HepG2 (cell line): ENCODE measurements around the gene ARMC10. TPM values are rescaled to one million over a fixed set of nuclear protein-coding genes. Genes with fewer than 3 reads are reported as not detected.

ENCODE experiments used
- EP300 ChIP-seq, 3 experiments: sonication (generic) in 1 of 3; formaldehyde crosslinking in 1 of 3; IDR thresholded peaks; 2 replicates each; pipeline versions ENCODE4 v1.5.1 to v1.6.1; 2011 to 2020; ENCODE audit warnings: low read depth in 2 of 3, low read length in 2 of 3, borderline replicate concordance in 1 of 3, improper control_type of control experiment in 1 of 3, mild to moderate bottlenecking in 1 of 3, missing genetic modification reagents in 1 of 3, moderate library complexity in 1 of 3
- HMG20B ChIP-seq: conservative IDR thresholded peaks from 2 replicates; pipeline ENCODE4 v1.6.1; 2016; ENCODE audit warnings: missing genetic modification reagents, missing compliant biosample characterization
- HNF4A ChIP-seq: sonication (generic); formaldehyde crosslinking; IDR thresholded peaks from 2 replicates; pipeline ENCODE4 v1.4.0; 2020; ENCODE audit warnings: missing genetic modification reagents
- KDM5A ChIP-seq: fragments of 200-600 bp; sonication (generic); IDR thresholded peaks from 2 replicates; pipeline ENCODE4 v1.7.0; 2018; ENCODE audit warnings: antibody characterized with exemption, mild to moderate bottlenecking, low read length, borderline replicate concordance
- MAFF ChIP-seq: IDR thresholded peaks from 2 replicates; pipeline ENCODE4 v1.6.1; 2011; ENCODE audit warnings: low read depth, low read length, improper control_type of control experiment
- MAFK ChIP-seq, 2 experiments: IDR thresholded peaks in 1 of 2; conservative IDR thresholded peaks in 1 of 2; 2 replicates each; pipeline ENCODE4 v1.6.1; 2011; ENCODE audit warnings: improper control_type of control experiment in 2 of 2, low read length in 2 of 2
- NCOR1 ChIP-seq: fragments of 200-600 bp; sonication (generic); IDR thresholded peaks from 2 replicates; pipeline ENCODE4 v1.7.0; 2017; ENCODE audit warnings: antibody characterized with exemption, low read length, borderline replicate concordance
- ZBTB33 ChIP-seq: sonication (generic); formaldehyde crosslinking; IDR thresholded peaks from 2 replicates; pipeline ENCODE4 v1.4.0; 2020; ENCODE audit warnings: missing genetic modification reagents
- ZMYM4 ChIP-seq: sonication (generic); formaldehyde crosslinking; IDR thresholded peaks from 2 replicates; pipeline ENCODE4 v1.8.1; 2023; ENCODE audit warnings: mild to moderate bottlenecking, missing genetic modification reagents
- ZNF296 ChIP-seq: sonication (generic); formaldehyde crosslinking; conservative IDR thresholded peaks from 2 replicates; pipeline ENCODE4 v1.5.0; 2020; ENCODE audit warnings: mild to moderate bottlenecking, missing genetic modification reagents
- ZNF329 ChIP-seq: sonication (generic); formaldehyde crosslinking; IDR thresholded peaks from 2 replicates; pipeline ENCODE4 v1.9.0; 2021; ENCODE audit warnings: low read depth, mild to moderate bottlenecking, missing genetic modification reagents
- ZNF530 ChIP-seq: sonication (generic); formaldehyde crosslinking; IDR thresholded peaks from 2 replicates; pipeline ENCODE4 v1.5.0; 2020; ENCODE audit warnings: low read depth, mild to moderate bottlenecking, missing genetic modification reagents
- ZNF740 ChIP-seq: sonication (generic); formaldehyde crosslinking; IDR thresholded peaks from 2 replicates; pipeline ENCODE4 v1.4.0; 2020; ENCODE audit warnings: missing genetic modification reagents
- polyA plus RNA-seq, 8 experiments: library from polyadenylated mRNA; depleted of rRNA in 3 of 8; stranded (reverse) in 7 of 8; unstranded in 1 of 8; fragments of >200 nt; fragmentation: Illumina TruSeq in 4 of 8; extraction: Trizol in 4 of 8; gene quantifications; 2 replicates each; pipeline versions ENCODE4 v1.2.1 to v1.2.3, GENCODE V29; 2011 to 2016; ENCODE audit warnings: low read depth in 4 of 8, missing spikeins in 1 of 8, mixed read lengths in 1 of 8; ENCODE audit not compliant: insufficient read depth in 1 of 8
- total RNA-seq, 5 experiments: library from RNA; depleted of rRNA; stranded (reverse); fragments of >200 nt; fragmentation: Illumina TruSeq; extraction: Trizol; gene quantifications; 2 replicates each; pipeline ENCODE4 v1.2.3, GENCODE V29; 2016; ENCODE audit warnings: low read depth in 1 of 5
- TF ChIP-seq, protein P1 (sequence below): sonication (generic); formaldehyde crosslinking; conservative IDR thresholded peaks from 2 replicates; pipeline ENCODE4 v1.4.0; 2020; ENCODE audit warnings: mild to moderate bottlenecking, missing genetic modification reagents, moderate library complexity
- TF ChIP-seq, protein P2 (sequence below): sonication (generic); formaldehyde crosslinking; IDR thresholded peaks from 2 replicates; pipeline ENCODE4 v1.4.0; 2020; ENCODE audit warnings: missing genetic modification reagents
- TF ChIP-seq, protein P3 (sequence below): sonication (generic); formaldehyde crosslinking; IDR thresholded peaks from 2 replicates; pipeline ENCODE4 v1.5.0; 2020; ENCODE audit warnings: mild to moderate bottlenecking, low read depth, missing genetic modification reagents, borderline replicate concordance

Gene ARMC10
- total and polyA plus RNA-seq, 2 of the 13 experiments (the other 11 are each of a cell fraction or from before 2014, with no cell fraction given), result 11.3 to 23.7 TPM

DNA sequence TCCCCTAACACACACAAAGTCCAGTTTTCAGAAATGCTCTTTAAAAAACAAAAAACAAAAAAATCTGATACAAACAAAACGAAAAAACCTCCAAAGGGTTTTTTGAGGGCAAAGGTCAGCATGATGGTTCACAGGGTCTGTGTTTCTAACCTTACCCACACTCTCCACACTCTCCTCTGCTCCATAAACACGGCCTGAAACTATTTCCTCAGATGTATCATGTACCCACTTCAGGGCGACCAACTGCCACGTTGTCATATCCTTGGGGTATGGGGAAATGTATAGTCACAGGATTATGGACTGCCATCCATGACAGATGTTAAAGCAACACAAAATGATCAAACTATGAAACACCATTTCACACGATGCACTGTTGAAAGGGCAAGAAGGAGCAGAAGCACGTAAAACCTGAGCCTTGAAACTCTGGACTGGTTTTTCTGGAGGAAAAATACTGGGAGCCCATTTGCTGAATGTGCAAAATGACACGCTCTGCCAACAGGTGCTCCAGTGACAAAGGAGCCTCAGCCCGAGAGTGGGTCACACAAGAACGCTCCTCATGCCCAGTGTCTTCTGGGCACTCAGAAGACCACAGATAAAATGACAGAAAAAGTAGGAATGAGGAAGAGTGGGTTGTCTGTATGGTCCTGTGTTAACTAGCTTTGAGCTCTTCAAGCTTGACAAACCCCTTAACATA, 58.2 kb downstream of the ARMC10 start (continued):
- TF ChIP-seq, protein P1, sequence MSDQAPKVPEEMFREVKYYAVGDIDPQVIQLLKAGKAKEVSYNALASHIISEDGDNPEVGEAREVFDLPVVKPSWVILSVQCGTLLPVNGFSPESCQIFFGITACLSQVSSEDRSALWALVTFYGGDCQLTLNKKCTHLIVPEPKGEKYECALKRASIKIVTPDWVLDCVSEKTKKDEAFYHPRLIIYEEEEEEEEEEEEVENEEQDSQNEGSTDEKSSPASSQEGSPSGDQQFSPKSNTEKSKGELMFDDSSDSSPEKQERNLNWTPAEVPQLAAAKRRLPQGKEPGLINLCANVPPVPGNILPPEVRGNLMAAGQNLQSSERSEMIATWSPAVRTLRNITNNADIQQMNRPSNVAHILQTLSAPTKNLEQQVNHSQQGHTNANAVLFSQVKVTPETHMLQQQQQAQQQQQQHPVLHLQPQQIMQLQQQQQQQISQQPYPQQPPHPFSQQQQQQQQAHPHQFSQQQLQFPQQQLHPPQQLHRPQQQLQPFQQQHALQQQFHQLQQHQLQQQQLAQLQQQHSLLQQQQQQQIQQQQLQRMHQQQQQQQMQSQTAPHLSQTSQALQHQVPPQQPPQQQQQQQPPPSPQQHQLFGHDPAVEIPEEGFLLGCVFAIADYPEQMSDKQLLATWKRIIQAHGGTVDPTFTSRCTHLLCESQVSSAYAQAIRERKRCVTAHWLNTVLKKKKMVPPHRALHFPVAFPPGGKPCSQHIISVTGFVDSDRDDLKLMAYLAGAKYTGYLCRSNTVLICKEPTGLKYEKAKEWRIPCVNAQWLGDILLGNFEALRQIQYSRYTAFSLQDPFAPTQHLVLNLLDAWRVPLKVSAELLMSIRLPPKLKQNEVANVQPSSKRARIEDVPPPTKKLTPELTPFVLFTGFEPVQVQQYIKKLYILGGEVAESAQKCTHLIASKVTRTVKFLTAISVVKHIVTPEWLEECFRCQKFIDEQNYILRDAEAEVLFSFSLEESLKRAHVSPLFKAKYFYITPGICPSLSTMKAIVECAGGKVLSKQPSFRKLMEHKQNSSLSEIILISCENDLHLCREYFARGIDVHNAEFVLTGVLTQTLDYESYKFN, result 0 out of 2 replicates have a peak, but pooled peaks have one; percentile 14
- TF ChIP-seq HNF4A (peak; percentile 23; the same call in 1 of the 2 replicates), ZNF329 (CRISPR knock-in tag) (no peak), EP300 (IDR thresholded peaks at IDR 0.05; ENCODE audit: low read depth in 2 of 2, low read length in 2 of 2) (0 out of 4 replicates have a peak, but pooled peaks of 1 of the 2 experiments have one; percentile 5), EP300 (CRISPR knock-in tag; IDR thresholded peaks at IDR 0.05; ENCODE audit: borderline replicate concordance) (no peak), MAFF (peak; percentile 68), ZNF740 (no peak), ZNF530 (CRISPR knock-in tag) (no peak), KDM5A (no peak), ZMYM4 (0 out of 2 replicates have a peak, but pooled peaks have one; percentile 15), MAFK (conservative IDR thresholded peaks at IDR 0.05 in 1 of 2, IDR thresholded peaks at IDR 0.05 in 1 of 2; ENCODE audit: low read length in 2 of 2) (peak; percentile 74 to 78), ZNF296 (CRISPR knock-in tag) (no peak), HMG20B (no peak), NCOR1 (0 out of 2 replicates have a peak, but pooled peaks have one; percentile 19), ZBTB33 (CRISPR knock-in tag) (no peak)
- TF ChIP-seq, protein P2, sequence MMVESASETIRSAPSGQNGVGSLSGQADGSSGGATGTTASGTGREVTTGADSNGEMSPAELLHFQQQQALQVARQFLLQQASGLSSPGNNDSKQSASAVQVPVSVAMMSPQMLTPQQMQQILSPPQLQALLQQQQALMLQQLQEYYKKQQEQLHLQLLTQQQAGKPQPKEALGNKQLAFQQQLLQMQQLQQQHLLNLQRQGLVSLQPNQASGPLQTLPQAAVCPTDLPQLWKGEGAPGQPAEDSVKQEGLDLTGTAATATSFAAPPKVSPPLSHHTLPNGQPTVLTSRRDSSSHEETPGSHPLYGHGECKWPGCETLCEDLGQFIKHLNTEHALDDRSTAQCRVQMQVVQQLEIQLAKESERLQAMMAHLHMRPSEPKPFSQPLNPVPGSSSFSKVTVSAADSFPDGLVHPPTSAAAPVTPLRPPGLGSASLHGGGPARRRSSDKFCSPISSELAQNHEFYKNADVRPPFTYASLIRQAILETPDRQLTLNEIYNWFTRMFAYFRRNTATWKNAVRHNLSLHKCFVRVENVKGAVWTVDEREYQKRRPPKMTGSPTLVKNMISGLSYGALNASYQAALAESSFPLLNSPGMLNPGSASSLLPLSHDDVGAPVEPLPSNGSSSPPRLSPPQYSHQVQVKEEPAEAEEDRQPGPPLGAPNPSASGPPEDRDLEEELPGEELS (CRISPR knock-in tag), result 0 out of 2 replicates have a peak, but pooled peaks have one; percentile 14
- TF ChIP-seq, protein P3, sequence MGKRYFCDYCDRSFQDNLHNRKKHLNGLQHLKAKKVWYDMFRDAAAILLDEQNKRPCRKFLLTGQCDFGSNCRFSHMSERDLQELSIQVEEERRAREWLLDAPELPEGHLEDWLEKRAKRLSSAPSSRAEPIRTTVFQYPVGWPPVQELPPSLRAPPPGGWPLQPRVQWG (CRISPR knock-in tag), result no peak
